IMR-90 (cell line): Measurements from ENCODE around the gene PLXNA4. TPM values are rescaled to one million over a fixed set of nuclear protein-coding genes. Genes with fewer than 3 reads are reported as not detected.

Experiments used
- ATAC-seq: fragments of 200-7000 bp; cut with Tn5 transposase; 2 replicates; pipeline ENCODE4 v1.9.1; 2020; ENCODE audit warnings: low read depth, mild to moderate bottlenecking, moderate library complexity
- BruUV-seq: library from RNA; stranded (reverse); fragments of 400-500 nt; replicated peaks from 2 replicates; lab custom pipeline; 2021; lab: Mats Ljungman, UMichigan
- CTCF ChIA-PET: fragments of 300-600 bp; formaldehyde crosslinking; extraction: SDS; loops from one replicate; lab custom pipeline; 2021; ENCODE audit warnings: antibody characterized with exemption; lab: Yijun Ruan, JAX
- POLR2A ChIA-PET: fragments of 300-600 bp; sonication (Branson Sonifier 250); formaldehyde crosslinking; loops from one replicate; lab custom pipeline; 2022; ENCODE audit warnings: antibody characterized with exemption; ENCODE audit not compliant: unreplicated experiment; lab: Charles Lee
- DNase-seq: peaks from one replicate; pipeline ENCODE4 v3.0.0; 2013
- H2AFZ ChIP-seq: replicated peaks from 2 replicates; pipeline ENCODE3; 2013; ENCODE audit warnings: low read length, mild to moderate bottlenecking; ENCODE audit not compliant: poor library complexity
- H2AK5ac ChIP-seq: 2 replicates; pipeline ENCODE4 v1.6.1; 2013; ENCODE audit warnings: low read depth, low read length, inconsistent platforms
- H2AK9ac ChIP-seq: replicated peaks from 2 replicates; pipeline ENCODE3; 2013; ENCODE audit warnings: mild to moderate bottlenecking, low read depth, low read length, moderate library complexity; ENCODE audit not compliant: poor library complexity
- H2BK120ac ChIP-seq: 2 replicates; pipeline ENCODE4 v1.6.1; 2013; ENCODE audit warnings: low read depth, low read length, inconsistent platforms
- H2BK15ac ChIP-seq: 3 replicates; pipeline ENCODE4 v1.6.1; 2013; ENCODE audit warnings: low read depth, low read length, inconsistent platforms
- H2BK20ac ChIP-seq: 2 replicates; pipeline ENCODE4 v1.6.1; 2013; ENCODE audit warnings: low read depth, mild to moderate bottlenecking, inconsistent platforms, low read length, moderate library complexity
- H2BK5ac ChIP-seq: 2 replicates; pipeline ENCODE4 v1.6.1; 2013; ENCODE audit warnings: mild to moderate bottlenecking, low read depth, low read length, inconsistent platforms; ENCODE audit not compliant: poor library complexity, severe bottlenecking
- H3K14ac ChIP-seq: replicated peaks from 2 replicates; pipeline ENCODE4 v1.6.1; 2013; ENCODE audit warnings: low read depth, low read length, inconsistent platforms
- H3K18ac ChIP-seq: 2 replicates; pipeline ENCODE4 v1.6.1; 2013; ENCODE audit warnings: low read depth, low read length, control low read depth
- H3K23ac ChIP-seq: 2 replicates; pipeline ENCODE4 v1.6.1; 2013; ENCODE audit warnings: low read depth, low read length, inconsistent platforms
- H3K27ac ChIP-seq: 2 replicates; pipeline ENCODE4 v1.5.1; 2013; ENCODE audit warnings: mild to moderate bottlenecking, control low read depth, low read length; ENCODE audit not compliant: insufficient read depth
- H3K27me3 ChIP-seq: 2 replicates; pipeline ENCODE4 v1.6.1; 2013; ENCODE audit warnings: low read length; ENCODE audit not compliant: control insufficient read depth, insufficient read depth
- H3K36me3 ChIP-seq: 2 replicates; pipeline ENCODE4 v1.6.1; 2013; ENCODE audit warnings: low read length, mixed read lengths; ENCODE audit not compliant: control insufficient read depth, insufficient read depth
- H3K4ac ChIP-seq: 2 replicates; pipeline ENCODE4 v1.6.1; 2013; ENCODE audit warnings: low read depth, low read length, inconsistent platforms
- H3K4me1 ChIP-seq: 2 replicates; pipeline ENCODE4 v1.6.1; 2013; ENCODE audit warnings: low read length, mixed read lengths; ENCODE audit not compliant: control insufficient read depth, insufficient read depth
- H3K4me2 ChIP-seq: 2 replicates; pipeline ENCODE4 v1.6.1; 2013; ENCODE audit warnings: low read depth, mild to moderate bottlenecking, control low read depth, low read length, moderate library complexity
- H3K4me3 ChIP-seq: 2 replicates; pipeline ENCODE4 v1.5.1; 2013; ENCODE audit warnings: low read depth, mild to moderate bottlenecking, control low read depth, low read length, moderate library complexity; ENCODE audit not compliant: insufficient read depth
- H3K56ac ChIP-seq: 2 replicates; pipeline ENCODE4 v1.6.1; 2013; ENCODE audit warnings: low read length, inconsistent platforms; ENCODE audit not compliant: insufficient read depth; ENCODE audit errors: extremely low read depth
- H3K79me1 ChIP-seq, 2 experiments: 2 replicates each; pipeline ENCODE4 v1.6.1; 2013; ENCODE audit warnings: low read length in 2 of 2, inconsistent platforms in 1 of 2, low read depth in 1 of 2
- H3K9ac ChIP-seq: 2 replicates; pipeline ENCODE4 v1.6.1; 2013; ENCODE audit warnings: low read depth, low read length, control low read depth
- H3K9me1 ChIP-seq: 2 replicates; pipeline ENCODE4 v1.6.1; 2013; ENCODE audit warnings: low read length, inconsistent platforms; ENCODE audit not compliant: insufficient read depth
- H3K9me3 ChIP-seq: 2 replicates; pipeline ENCODE4 v1.6.1; 2013; ENCODE audit warnings: low read length; ENCODE audit not compliant: control insufficient read depth, insufficient read depth
- H4K20me1 ChIP-seq: 2 replicates; pipeline ENCODE4 v1.6.1; 2013; ENCODE audit warnings: low read length, inconsistent platforms; ENCODE audit not compliant: insufficient read depth
- H4K5ac ChIP-seq: 2 replicates; pipeline ENCODE4 v1.6.1; 2013; ENCODE audit warnings: mild to moderate bottlenecking, low read depth, low read length, control low read depth
- H4K8ac ChIP-seq, 2 experiments: 2 replicates each; pipeline ENCODE4 v1.6.1; 2013; ENCODE audit warnings: low read depth in 2 of 2, low read length in 2 of 2, control low read depth in 1 of 2, inconsistent platforms in 1 of 2
- H4K91ac ChIP-seq: 2 replicates; pipeline ENCODE4 v1.6.1; 2013; ENCODE audit warnings: low read depth, low read length, inconsistent platforms; ENCODE audit not compliant: insufficient read depth
- BHLHE40 ChIP-seq: fragments of 150-350 bp; IDR thresholded peaks from 2 replicates; pipeline ENCODE4 v1.6.1; 2016; ENCODE audit warnings: mild to moderate bottlenecking, low read depth, low read length
- ELK1 ChIP-seq: fragments of 150-350 bp; IDR thresholded peaks from 2 replicates; pipeline ENCODE4 v1.6.1; 2016; ENCODE audit warnings: low read depth, mild to moderate bottlenecking, low read length, moderate library complexity, borderline replicate concordance
- MAFK ChIP-seq: IDR thresholded peaks from 2 replicates; pipeline ENCODE4 v1.6.1; 2012; ENCODE audit warnings: low read depth, low read length, improper control_type of control experiment
- MAZ ChIP-seq: IDR thresholded peaks from 2 replicates; pipeline ENCODE4 v1.6.1; 2012; ENCODE audit warnings: low read depth, mild to moderate bottlenecking, low read length, improper control_type of control experiment, moderate library complexity, borderline replicate concordance
- MXI1 ChIP-seq: IDR thresholded peaks from 2 replicates; pipeline ENCODE4 v1.6.1; 2012; ENCODE audit warnings: low read depth, mild to moderate bottlenecking, low read length, moderate library complexity, borderline replicate concordance
- NFE2L2 ChIP-seq: fragments of 150-350 bp; IDR thresholded peaks from 2 replicates; pipeline ENCODE4 v1.6.1; 2016; ENCODE audit warnings: low read depth, mild to moderate bottlenecking, low read length
- POLR2A ChIP-seq: IDR thresholded peaks from 2 replicates; pipeline ENCODE4 v1.6.1; 2012; ENCODE audit warnings: mild to moderate bottlenecking, low read depth, low read length
- RAD21 ChIP-seq: IDR thresholded peaks from 2 replicates; pipeline ENCODE4 v1.6.1; 2012; ENCODE audit warnings: low read length, improper control_type of control experiment
- RCOR1 ChIP-seq: IDR thresholded peaks from 2 replicates; pipeline ENCODE4 v1.6.1; 2012; ENCODE audit warnings: mild to moderate bottlenecking, low read length, improper control_type of control experiment; ENCODE audit not compliant: insufficient replicate concordance
- whole genome bisulfite sequencing, 2 experiments: methylation state at CpG; one replicate each; pipeline versions ENCODE4 v1.1.5 to v1.1.7; 2013; ENCODE audit warnings: missing lambda C conversion rate in 2 of 2; ENCODE audit not compliant: insufficient read length in 1 of 2; ENCODE audit errors: extremely low coverage in 2 of 2; 5-methylcytosine and 5-hydroxymethylcytosine counted together
- dilution Hi-C: fragments of 300-500 bp; cut with HindIII; formaldehyde crosslinking; loops from one replicate; pipeline ENCODE4 v1.14.3; 2018; ENCODE audit warnings: low sequenced_read_pairs; ENCODE audit not compliant: unreplicated experiment
- in situ Hi-C: fragments of 300-500 bp; cut with MboI; formaldehyde crosslinking; loops from 3 replicates; pipeline ENCODE4 v1.14.3; 2019; ENCODE audit warnings: low sequenced_read_pairs, inconsistent platforms, mixed read lengths
- intact Hi-C: fragments of 100-400 bp; cut with micrococcal nuclease; formaldehyde crosslinking; loops from 2 replicates; pipeline ENCODE4 v1.10.0; 2022
- polyA plus RNA-seq, 3 experiments: library from polyadenylated mRNA; depleted of rRNA; stranded (reverse); fragments of >200 nt; gene quantifications; 2 replicates each; pipeline ENCODE4 v1.2.3, GENCODE V29; 2012; ENCODE audit warnings: low replicate concordance in 1 of 3
- total RNA-seq: library from RNA; depleted of rRNA; stranded (reverse); fragments of >200 nt; gene quantifications from 2 replicates; pipeline ENCODE4 v1.2.3, GENCODE V29; 2012

PLXNA4 gene
- total and polyA plus RNA-seq, 2 of the 4 experiments (the other 2 are of a cell fraction): under 0.01 TPM

- Histone ChIP-seq H3K4me2 (no peak overlapping the region), H4K5ac (no peak overlapping the region), H3K4ac (no peak overlapping the region), H3K9me3 (no peaks in the 10 kb centered on the region), H3K9ac (no peak overlapping the region), H3K79me1 (no peaks in the 10 kb centered on the region), H3K56ac (no peak overlapping the region), H2BK15ac (no peak overlapping the region), H3K27ac (no peak overlapping the region), H2BK120ac (no peak overlapping the region), H2BK20ac (no peak overlapping the region), H2AK5ac (no peak overlapping the region), H4K20me1 (no peaks in the 10 kb centered on the region), H3K4me3 (no peak overlapping the region), H3K9me1 (no peaks in the 10 kb centered on the region), H3K23ac (no peak overlapping the region), H4K91ac (no peak overlapping the region), H4K8ac (no peak overlapping the region), H3K36me3 (no peaks in the 10 kb centered on the region), H3K4me1 (no peaks in the 10 kb centered on the region), H3K27me3 (no peaks in the 10 kb centered on the region; the same call in 1 of the 2 replicates), H2BK5ac (no peak overlapping the region), H3K18ac (no peak overlapping the region), H3K14ac (no peak overlapping the region), H2AFZ (no peak overlapping the region), H2AK9ac (no peak overlapping the region)
- ATAC-seq (no peak), DNase-seq (no peak)
- WGBS, 2 experiments: 64% methylated on average over 2 of the region's 6 CpGs; no CpG with 5 or more reads in 1 of the 2 experiments
- TF ChIP-seq BHLHE40 (no peak), RCOR1 (no peak), POLR2A (no peak), MAFK (no peak), MAZ (no peak), MXI1 (no peak), NFE2L2 (no peak), RAD21 (no peak), ELK1 (no peak)
- ChIA-PET POLR2A (no interaction called here), CTCF (no interaction called here)
- BruUV-seq: no TSS peak
- in situ Hi-C loops (no loop called here), intact Hi-C loops (no loop called here), dilution Hi-C loops (no loop called here)
Measured at GRCh38 chr7:132471515-132471914, 104.8 kb downstream of the PLXNA4 start.
